Measurements from ENCODE around the gene CCNI. TPM values are rescaled to one million over a fixed set of nuclear protein-coding genes. Genes with fewer than 3 reads are reported as not detected.

The CCNI gene
- total and polyA plus RNA-seq, 3 donors from 2014 or later, result 259 to 288 (median 261) TPM

DNA sequence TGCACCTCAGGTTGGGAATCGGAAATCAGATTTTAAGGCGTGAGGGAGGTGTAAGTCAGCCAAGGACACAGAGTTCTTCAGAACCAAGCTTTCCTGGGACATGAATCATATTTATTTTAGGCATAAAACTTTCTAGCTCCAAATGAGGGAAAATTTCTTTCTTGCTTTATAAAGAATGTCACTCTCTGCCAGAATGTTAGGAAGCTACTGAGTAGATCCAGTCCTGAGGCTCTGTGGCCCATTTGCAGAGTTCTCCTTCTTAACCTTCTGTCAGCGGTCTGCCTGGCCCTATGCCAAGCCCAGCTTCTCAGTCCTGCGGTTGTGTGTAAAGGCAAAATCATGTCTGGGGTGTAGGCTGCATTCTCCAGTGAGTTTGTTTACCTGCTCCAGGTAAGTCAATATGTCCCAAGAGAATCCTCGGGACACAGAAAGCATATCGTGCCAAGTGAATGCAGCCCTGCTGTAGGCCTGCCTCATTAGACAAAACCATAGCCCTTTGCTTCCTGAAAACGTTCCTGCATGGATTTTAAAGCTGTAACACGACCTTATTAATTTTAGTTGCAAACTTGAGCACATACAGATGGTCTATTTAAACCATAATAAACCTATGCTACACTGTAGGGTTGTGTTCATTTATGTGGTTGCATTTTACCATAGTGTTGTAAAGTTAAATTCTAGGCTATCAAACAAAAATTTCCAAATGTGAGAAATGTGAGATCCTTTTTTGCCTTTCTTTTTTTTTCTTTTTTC lies 29.2 kb upstream of the CCNI start:
- DNase-seq, result peak; percentile 73
- TF ChIP-seq, protein P1, sequence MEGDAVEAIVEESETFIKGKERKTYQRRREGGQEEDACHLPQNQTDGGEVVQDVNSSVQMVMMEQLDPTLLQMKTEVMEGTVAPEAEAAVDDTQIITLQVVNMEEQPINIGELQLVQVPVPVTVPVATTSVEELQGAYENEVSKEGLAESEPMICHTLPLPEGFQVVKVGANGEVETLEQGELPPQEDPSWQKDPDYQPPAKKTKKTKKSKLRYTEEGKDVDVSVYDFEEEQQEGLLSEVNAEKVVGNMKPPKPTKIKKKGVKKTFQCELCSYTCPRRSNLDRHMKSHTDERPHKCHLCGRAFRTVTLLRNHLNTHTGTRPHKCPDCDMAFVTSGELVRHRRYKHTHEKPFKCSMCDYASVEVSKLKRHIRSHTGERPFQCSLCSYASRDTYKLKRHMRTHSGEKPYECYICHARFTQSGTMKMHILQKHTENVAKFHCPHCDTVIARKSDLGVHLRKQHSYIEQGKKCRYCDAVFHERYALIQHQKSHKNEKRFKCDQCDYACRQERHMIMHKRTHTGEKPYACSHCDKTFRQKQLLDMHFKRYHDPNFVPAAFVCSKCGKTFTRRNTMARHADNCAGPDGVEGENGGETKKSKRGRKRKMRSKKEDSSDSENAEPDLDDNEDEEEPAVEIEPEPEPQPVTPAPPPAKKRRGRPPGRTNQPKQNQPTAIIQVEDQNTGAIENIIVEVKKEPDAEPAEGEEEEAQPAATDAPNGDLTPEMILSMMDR (IDR thresholded peaks at IDR 0.05), result no peak
- TF ChIP-seq POLR2A (IDR thresholded peaks at IDR 0.05), result no peak
- intact Hi-C loops (cut with DNase I; ENCODE audit: low total_unique reads), result no loop called here
- Histone ChIP-seq H3K27ac (peak overlapping the region in 1 of 2 donors; percentile 23), H3K9me3 (no peaks in the 10 kb centered on the region), H3K36me3 (ENCODE audit: low read depth, missing control alignments) (no peaks in the 10 kb centered on the region), H3K4me3 (no peak overlapping the region), H3K4me1 (peaks cover 12% of the 10 kb centered on the region), H3K27me3 (no peaks in the 10 kb centered on the region)
- 32 to 37% methylated on average over 8 of the region's 8 CpGs for WGBS, 2 donors

DNA sequence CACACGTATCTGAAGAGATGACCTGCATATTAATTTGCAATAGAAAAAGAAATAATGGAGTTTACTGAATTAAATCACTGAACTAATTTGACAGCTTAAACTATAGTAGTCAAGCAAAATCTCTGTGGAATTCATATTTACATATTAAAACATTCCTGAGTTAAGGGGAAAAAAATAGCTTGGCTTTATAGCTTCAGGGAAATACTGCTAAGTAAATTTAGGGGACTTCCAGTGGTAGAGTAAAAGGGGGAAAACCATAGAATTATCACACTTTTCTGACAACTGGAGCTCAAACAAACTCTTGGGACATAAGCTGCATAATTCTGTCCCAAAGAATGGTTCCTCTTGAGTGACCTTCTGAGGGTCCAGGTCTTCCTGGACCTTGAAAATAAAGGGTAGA lies 28.6 kb upstream of the CCNI start:
- WGBS, 2 donors, result 73 to 81% methylated on average over 1 of the region's 1 CpG
- no peaks in the 10 kb centered on the region for H3K9me3 ChIP-seq
- H3K4me3 ChIP-seq, result no peak overlapping the region
- H3K27ac ChIP-seq, result no peak overlapping the region
- no peaks in the 10 kb centered on the region for H3K36me3 ChIP-seq (ENCODE audit: low read depth, missing control alignments)
- H3K27me3 ChIP-seq, result no peaks in the 10 kb centered on the region
- no peak for DNase-seq
- intact Hi-C loops (cut with DNase I; ENCODE audit: low total_unique reads), result no loop called here
- no peak for TF ChIP-seq POLR2A (IDR thresholded peaks at IDR 0.05)
- TF ChIP-seq, protein P1 (IDR thresholded peaks at IDR 0.05), result no peak
- H3K4me1 ChIP-seq, result peaks cover 12% of the 10 kb centered on the region

GRCh38 chr4:77100234-77100633 lies 24.4 kb upstream of the CCNI start:
- Histone ChIP-seq H3K36me3 (ENCODE audit: low read depth, missing control alignments) (no peaks in the 10 kb centered on the region), H3K27ac (no peak overlapping the region), H3K9me3 (no peaks in the 10 kb centered on the region), H3K4me3 (no peak overlapping the region), H3K4me1 (peaks cover 9% of the 10 kb centered on the region), H3K27me3 (no peaks in the 10 kb centered on the region)
- WGBS, 2 donors, result 34 to 55% methylated on average over 2 of the region's 2 CpGs
- no peak for TF ChIP-seq POLR2A (IDR thresholded peaks at IDR 0.05)
- TF ChIP-seq, protein P1 (IDR thresholded peaks at IDR 0.05), result no peak
- no peak for DNase-seq
- intact Hi-C loops (cut with DNase I; ENCODE audit: low total_unique reads), result no loop called here

DNA sequence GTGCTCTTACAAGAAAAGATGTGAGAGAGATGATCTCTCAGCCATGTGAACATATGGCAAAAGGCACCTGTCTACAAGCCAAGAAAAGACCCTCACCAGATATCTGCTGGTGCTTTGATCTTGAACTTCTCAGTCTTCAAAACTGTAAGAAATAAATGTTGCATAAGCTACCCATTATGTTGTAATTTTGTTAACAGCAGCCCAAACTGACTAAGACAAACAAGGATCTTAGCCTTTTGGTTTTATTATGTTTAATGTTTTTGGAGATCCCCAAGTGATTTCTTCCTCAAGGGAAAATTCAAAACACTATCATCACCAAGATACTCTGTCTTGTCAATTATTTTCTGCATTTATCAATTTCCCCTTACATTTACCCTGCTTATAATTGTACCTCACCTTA lies 21.8 kb upstream of the CCNI start:
- no peaks in the 10 kb centered on the region for H3K36me3 ChIP-seq (ENCODE audit: low read depth, missing control alignments)
- no peaks in the 10 kb centered on the region for H3K4me1 ChIP-seq
- no peaks in the 10 kb centered on the region for H3K9me3 ChIP-seq
- TF ChIP-seq, protein P1 (IDR thresholded peaks at IDR 0.05), result no peak
- no peak for DNase-seq
- no peak overlapping the region for H3K27ac ChIP-seq
- intact Hi-C loops (cut with DNase I; ENCODE audit: low total_unique reads), result no loop called here
- H3K27me3 ChIP-seq, result no peaks in the 10 kb centered on the region
- no peak overlapping the region for H3K4me3 ChIP-seq

Measured in testis (tissue), 3 donors.